Measurements from ENCODE around the gene FILIP1L. TPM values are rescaled to one million over a fixed set of nuclear protein-coding genes. Genes with fewer than 3 reads are reported as not detected.

The FILIP1L gene
- total and polyA plus RNA-seq, 2 of the 4 experiments (the other 2 are of a cell fraction) = 11.5 to 19.9 TPM

DNA sequence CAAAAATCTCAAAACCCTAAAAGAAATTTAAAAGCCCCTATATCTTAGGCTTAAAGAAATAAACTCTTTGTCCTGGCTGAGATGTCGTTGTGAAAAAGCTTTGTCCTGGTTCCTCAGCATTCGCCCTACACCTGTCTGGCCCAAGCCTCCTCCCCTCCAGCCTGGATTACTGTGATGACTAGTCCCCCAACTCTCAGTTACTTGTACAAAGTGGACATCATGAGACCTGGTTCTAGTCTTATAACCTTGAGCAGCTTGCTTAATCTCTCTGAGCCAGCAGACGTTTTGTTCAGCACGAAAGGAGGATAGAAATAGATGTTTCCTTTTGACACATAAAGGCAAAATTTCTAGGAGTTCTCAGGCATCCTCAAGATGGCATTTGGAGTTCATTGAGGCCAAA, 51.6 kb downstream of the FILIP1L start:
- Histone ChIP-seq H3K14ac (replicated peaks; ENCODE audit: low read depth, low read length) (peak overlapping the region; percentile 87), H3K23ac (ENCODE audit: low read depth, low read length) (peak overlapping the region; percentile 1), H2BK20ac (ENCODE audit: low read depth, low read length) (peak overlapping the region; percentile 81), H4K5ac (ENCODE audit: low read depth, low read length) (peak overlapping the region; percentile 97), H3K36me3 (ENCODE audit: control insufficient read depth, insufficient read depth, low read length) (no peaks in the 10 kb centered on the region), H3K4me2 (ENCODE audit: low read depth, low read length) (no peak overlapping the region), H3K9me1 (ENCODE audit: insufficient read depth, low read length) (peaks cover 3% of the 10 kb centered on the region; the same call in 1 of the 2 replicates), H3K4ac (ENCODE audit: low read depth, low read length) (peak overlapping the region; percentile 89), H3K4me3 (ENCODE audit: insufficient read depth, low read depth, low read length) (no peak overlapping the region), H4K20me1 (ENCODE audit: insufficient read depth, low read length) (no peaks in the 10 kb centered on the region), H3K18ac (ENCODE audit: low read depth, low read length) (peak overlapping the region; percentile 94), H3K27me3 (ENCODE audit: control insufficient read depth, insufficient read depth, low read length) (no peaks in the 10 kb centered on the region), H4K8ac (ENCODE audit: low read depth in 2 of 2, low read length in 2 of 2) (peak overlapping the region; percentile 75 to 87; a peak in 2 of 4 replicates), H3K27ac (ENCODE audit: insufficient read depth, low read length) (peak overlapping the region; percentile 12; the same call in 1 of the 2 replicates), H3K4me1 (ENCODE audit: control insufficient read depth, insufficient read depth, low read length) (peaks cover 17% of the 10 kb centered on the region), H2BK15ac (ENCODE audit: low read depth, low read length) (peak overlapping the region; percentile 95; the same call in 2 of the 3 replicates), H2AFZ (replicated peaks; ENCODE audit: low read length, poor library complexity) (no peak overlapping the region), H3K56ac (ENCODE audit: extremely low read depth, insufficient read depth, low read length) (no peak overlapping the region), H2AK5ac (ENCODE audit: low read depth, low read length) (peak overlapping the region; percentile 74), H4K91ac (ENCODE audit: insufficient read depth, low read depth, low read length) (peak overlapping the region; percentile 92), H3K9me3 (ENCODE audit: control insufficient read depth, insufficient read depth, low read length) (no peaks in the 10 kb centered on the region), H2BK5ac (ENCODE audit: low read depth, low read length, poor library complexity, severe bottlenecking) (peak overlapping the region; percentile 50), H2AK9ac (replicated peaks; ENCODE audit: low read depth, low read length, poor library complexity) (no peak overlapping the region), H3K9ac (ENCODE audit: low read depth, low read length) (no peak overlapping the region), H3K79me1 (ENCODE audit: low read depth in 1 of 2, low read length in 2 of 2) (peaks cover 0 to 20% of the 10 kb centered on the region in 2 experiments; a peak in 2 of 4 replicates), H2BK120ac (ENCODE audit: low read depth, low read length) (peak overlapping the region; percentile 86)
- DNase-seq (no peak), ATAC-seq (ENCODE audit: low read depth) (no peak)
- BruUV-seq (replicated peaks) = no TSS peak
- in situ Hi-C loops (cut with MboI; ENCODE audit: low sequenced_read_pairs) = loop anchor here (10.0 to 25.0 kb wide), 3 partner anchors 100 to 200 kb away; no protein-coding TSS in a partner anchor
- TF ChIP-seq SMC3 (IDR thresholded peaks at IDR 0.05; ENCODE audit: low read depth, low read length) (no peak), MXI1 (IDR thresholded peaks at IDR 0.05; ENCODE audit: borderline replicate concordance, low read depth, low read length) (no peak), MAZ (IDR thresholded peaks at IDR 0.05; ENCODE audit: borderline replicate concordance, low read depth, low read length) (no peak), NFE2L2 (IDR thresholded peaks at IDR 0.05; ENCODE audit: low read depth, low read length) (no peak), MAFK (IDR thresholded peaks at IDR 0.05; ENCODE audit: low read depth, low read length) (no peak), RAD21 (IDR thresholded peaks at IDR 0.05; ENCODE audit: low read length) (no peak), CEBPB (IDR thresholded peaks at IDR 0.05; ENCODE audit: low read depth, low read length) (no peak), BHLHE40 (IDR thresholded peaks at IDR 0.05; ENCODE audit: low read depth, low read length) (no peak), FOS (IDR thresholded peaks at IDR 0.05; ENCODE audit: low read depth, low read length) (no peak), POLR2A (IDR thresholded peaks at IDR 0.05; ENCODE audit: low read depth, low read length) (no peak), RFX5 (IDR thresholded peaks at IDR 0.05; ENCODE audit: low read depth, low read length) (no peak), CHD1 (IDR thresholded peaks at IDR 0.05; ENCODE audit: low read depth, low read length) (no peak), RCOR1 (IDR thresholded peaks at IDR 0.05; ENCODE audit: insufficient replicate concordance, low read length) (no peak)
- TF ChIP-seq, protein P1, sequence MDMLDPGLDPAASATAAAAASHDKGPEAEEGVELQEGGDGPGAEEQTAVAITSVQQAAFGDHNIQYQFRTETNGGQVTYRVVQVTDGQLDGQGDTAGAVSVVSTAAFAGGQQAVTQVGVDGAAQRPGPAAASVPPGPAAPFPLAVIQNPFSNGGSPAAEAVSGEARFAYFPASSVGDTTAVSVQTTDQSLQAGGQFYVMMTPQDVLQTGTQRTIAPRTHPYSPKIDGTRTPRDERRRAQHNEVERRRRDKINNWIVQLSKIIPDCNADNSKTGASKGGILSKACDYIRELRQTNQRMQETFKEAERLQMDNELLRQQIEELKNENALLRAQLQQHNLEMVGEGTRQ (IDR thresholded peaks at IDR 0.05; ENCODE audit: low read depth, low read length) = no peak
- TF ChIP-seq, protein P2, sequence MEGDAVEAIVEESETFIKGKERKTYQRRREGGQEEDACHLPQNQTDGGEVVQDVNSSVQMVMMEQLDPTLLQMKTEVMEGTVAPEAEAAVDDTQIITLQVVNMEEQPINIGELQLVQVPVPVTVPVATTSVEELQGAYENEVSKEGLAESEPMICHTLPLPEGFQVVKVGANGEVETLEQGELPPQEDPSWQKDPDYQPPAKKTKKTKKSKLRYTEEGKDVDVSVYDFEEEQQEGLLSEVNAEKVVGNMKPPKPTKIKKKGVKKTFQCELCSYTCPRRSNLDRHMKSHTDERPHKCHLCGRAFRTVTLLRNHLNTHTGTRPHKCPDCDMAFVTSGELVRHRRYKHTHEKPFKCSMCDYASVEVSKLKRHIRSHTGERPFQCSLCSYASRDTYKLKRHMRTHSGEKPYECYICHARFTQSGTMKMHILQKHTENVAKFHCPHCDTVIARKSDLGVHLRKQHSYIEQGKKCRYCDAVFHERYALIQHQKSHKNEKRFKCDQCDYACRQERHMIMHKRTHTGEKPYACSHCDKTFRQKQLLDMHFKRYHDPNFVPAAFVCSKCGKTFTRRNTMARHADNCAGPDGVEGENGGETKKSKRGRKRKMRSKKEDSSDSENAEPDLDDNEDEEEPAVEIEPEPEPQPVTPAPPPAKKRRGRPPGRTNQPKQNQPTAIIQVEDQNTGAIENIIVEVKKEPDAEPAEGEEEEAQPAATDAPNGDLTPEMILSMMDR (conservative IDR thresholded peaks at IDR 0.05; ENCODE audit: low read depth, low read length) = no peak
- TF ChIP-seq, protein P3, sequence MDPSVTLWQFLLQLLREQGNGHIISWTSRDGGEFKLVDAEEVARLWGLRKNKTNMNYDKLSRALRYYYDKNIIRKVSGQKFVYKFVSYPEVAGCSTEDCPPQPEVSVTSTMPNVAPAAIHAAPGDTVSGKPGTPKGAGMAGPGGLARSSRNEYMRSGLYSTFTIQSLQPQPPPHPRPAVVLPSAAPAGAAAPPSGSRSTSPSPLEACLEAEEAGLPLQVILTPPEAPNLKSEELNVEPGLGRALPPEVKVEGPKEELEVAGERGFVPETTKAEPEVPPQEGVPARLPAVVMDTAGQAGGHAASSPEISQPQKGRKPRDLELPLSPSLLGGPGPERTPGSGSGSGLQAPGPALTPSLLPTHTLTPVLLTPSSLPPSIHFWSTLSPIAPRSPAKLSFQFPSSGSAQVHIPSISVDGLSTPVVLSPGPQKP (IDR thresholded peaks at IDR 0.05; ENCODE audit: borderline replicate concordance, low read depth, low read length) = no peak
- WGBS, 2 experiments (ENCODE audit: extremely low coverage in 2 of 2, insufficient read length in 1 of 2) = no CpG with 5 or more reads among the region's 4 CpGs
- intact Hi-C loops (cut with micrococcal nuclease) = no loop called here
- POLR2A ChIA-PET (ENCODE audit: unreplicated experiment) = no interaction called here
- dilution Hi-C loops (cut with HindIII; ENCODE audit: low sequenced_read_pairs, unreplicated experiment) = no loop called here
- CTCF ChIA-PET = interaction anchor here (0.5 kb wide), 1 partner anchor 653 kb away, joined by 3 read pairs; no protein-coding TSS in a partner anchor

Data from IMR-90 (cell line).